Gastrocnemius medialis (tissue), 4 donors: ENCODE data around the gene DZIP1. TPM values are rescaled to one million over a fixed set of nuclear protein-coding genes. Genes with fewer than 3 reads are reported as not detected.

Source experiments
- ATAC-seq, 2 donors: fragments of 150-250 bp; one replicate each; pipeline ENCODE4 v1.9.1; 2016
- DNase-seq, 2 donors: peaks; one replicate each; pipeline ENCODE4 v3.0.0-alpha.2; 2019
- H3K27ac ChIP-seq, 4 donors: fragments of 200-600 bp; sonication (generic); 1 replicate in 1 of 4; 2 replicates in 3 of 4; pipeline ENCODE4 v1.5.1; 2016 to 2018; ENCODE audit warnings: mild to moderate bottlenecking in 2 of 4, moderate library complexity in 1 of 4
- H3K27me3 ChIP-seq, 3 donors: fragments of 200-600 bp; sonication (generic) in 2 of 3; 1 replicate in 1 of 3; 2 replicates in 2 of 3; pipeline versions ENCODE4 v1.5.1 to v1.6.0; 2016 to 2019; ENCODE audit warnings: mild to moderate bottlenecking in 1 of 3, moderate library complexity in 1 of 3
- H3K36me3 ChIP-seq, 2 donors: fragments of 200-600 bp; sonication (generic) in 1 of 2; one replicate each; pipeline ENCODE4 v1.5.1; 2017 to 2018
- H3K4me1 ChIP-seq, 2 donors: fragments of 200-600 bp; sonication (generic) in 1 of 2; one replicate each; pipeline ENCODE4 v1.5.1; 2016 to 2017; ENCODE audit warnings: mild to moderate bottlenecking in 2 of 2
- H3K4me3 ChIP-seq, 4 donors: fragments of 200-600 bp; sonication (generic) in 3 of 4; 1 replicate in 1 of 4; 2 replicates in 3 of 4; pipeline ENCODE4 v1.5.1; 2016 to 2019; ENCODE audit warnings: mild to moderate bottlenecking in 2 of 4
- H3K9me3 ChIP-seq, 3 donors: fragments of 200-600 bp; sonication (generic) in 2 of 3; 1 replicate in 1 of 3; 2 replicates in 2 of 3; pipeline ENCODE4 v1.5.1; 2016 to 2019
- POLR2A ChIP-seq, 2 donors: fragments of 450-650 bp; IDR thresholded peaks; one replicate each; pipeline ENCODE4 v1.6.1; 2017; ENCODE audit warnings: antibody characterized with exemption in 2 of 2, mild to moderate bottlenecking in 2 of 2, moderate library complexity in 2 of 2
- in situ Hi-C, 4 donors: fragments of 200-750 bp; cut with MboI; loops; one replicate each; pipeline versions ENCODE4 v1.15.0 to v1.8.0; 2017; ENCODE audit warnings: low sequenced_read_pairs in 4 of 4
- intact Hi-C: fragments of 100-400 bp; cut with DNase I; formaldehyde crosslinking; loops from one replicate; pipeline ENCODE4 v1.15.1; 2023; ENCODE audit warnings: low total_unique reads
- total RNA-seq, 4 donors: library from RNA; depleted of rRNA; stranded (reverse); fragments of >200 nt; gene quantifications; one replicate each; pipeline versions ENCODE4 v1.1.0 to v1.2.3, GENCODE V29; 2016
- TF ChIP-seq, protein P1 (sequence below), 5 experiments: fragments of 450-650 bp in 3 of 5; fragments of 200-600 bp in 2 of 5; sonication (generic) in 2 of 5; IDR thresholded peaks in 4 of 5; conservative IDR thresholded peaks in 1 of 5; 1 replicate in 4 of 5; 2 replicates in 1 of 5; pipeline ENCODE4 v1.5.1; 2016 to 2019; ENCODE audit warnings: antibody characterized with exemption in 5 of 5, mild to moderate bottlenecking in 3 of 5, moderate library complexity in 3 of 5

DZIP1 gene
- total RNA-seq, 4 donors from 2014 or later: 0.22 to 5.6 (median 2.2) TPM

DNA sequence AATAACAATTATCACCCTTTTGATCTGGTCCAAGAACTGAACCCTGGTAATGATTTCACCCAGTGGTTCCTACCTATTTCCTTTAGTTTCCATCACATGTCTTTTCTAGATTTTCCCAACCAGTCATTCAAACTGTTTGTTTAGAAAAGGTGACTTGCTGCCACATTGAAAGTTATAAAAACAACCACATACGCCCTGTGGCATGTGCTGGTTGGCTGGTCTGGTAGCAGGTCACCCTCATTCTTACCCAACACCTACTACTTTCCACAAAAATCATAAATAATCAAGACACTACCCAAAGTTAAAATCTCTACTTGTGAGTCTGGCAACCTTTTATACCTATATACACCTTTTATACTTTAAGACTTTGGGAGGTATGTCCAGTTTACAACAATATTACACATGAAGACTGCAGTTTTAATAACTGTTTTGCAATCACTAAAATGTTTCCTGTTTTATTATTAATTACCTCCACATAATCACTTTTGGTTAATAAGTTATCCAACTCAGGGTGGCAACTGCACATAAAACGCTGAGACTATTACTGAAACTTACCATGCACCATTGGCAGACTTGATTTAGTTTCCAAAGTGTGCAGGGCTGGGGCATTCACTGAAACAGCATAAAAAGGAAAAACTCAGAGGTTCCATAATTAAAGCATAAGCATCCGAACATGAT lies 38.9 kb downstream of the DZIP1 start:
- in situ Hi-C loops: no loop called here
- intact Hi-C loops: no loop called here
- ATAC-seq (no peak), DNase-seq (no peak)
- H3K27ac ChIP-seq: no peak overlapping the region
- H3K36me3 ChIP-seq: no peaks in the 10 kb centered on the region
- H3K4me3 ChIP-seq: no peak overlapping the region
- H3K4me1 ChIP-seq: no peaks in the 10 kb centered on the region
- TF ChIP-seq, protein P1, sequence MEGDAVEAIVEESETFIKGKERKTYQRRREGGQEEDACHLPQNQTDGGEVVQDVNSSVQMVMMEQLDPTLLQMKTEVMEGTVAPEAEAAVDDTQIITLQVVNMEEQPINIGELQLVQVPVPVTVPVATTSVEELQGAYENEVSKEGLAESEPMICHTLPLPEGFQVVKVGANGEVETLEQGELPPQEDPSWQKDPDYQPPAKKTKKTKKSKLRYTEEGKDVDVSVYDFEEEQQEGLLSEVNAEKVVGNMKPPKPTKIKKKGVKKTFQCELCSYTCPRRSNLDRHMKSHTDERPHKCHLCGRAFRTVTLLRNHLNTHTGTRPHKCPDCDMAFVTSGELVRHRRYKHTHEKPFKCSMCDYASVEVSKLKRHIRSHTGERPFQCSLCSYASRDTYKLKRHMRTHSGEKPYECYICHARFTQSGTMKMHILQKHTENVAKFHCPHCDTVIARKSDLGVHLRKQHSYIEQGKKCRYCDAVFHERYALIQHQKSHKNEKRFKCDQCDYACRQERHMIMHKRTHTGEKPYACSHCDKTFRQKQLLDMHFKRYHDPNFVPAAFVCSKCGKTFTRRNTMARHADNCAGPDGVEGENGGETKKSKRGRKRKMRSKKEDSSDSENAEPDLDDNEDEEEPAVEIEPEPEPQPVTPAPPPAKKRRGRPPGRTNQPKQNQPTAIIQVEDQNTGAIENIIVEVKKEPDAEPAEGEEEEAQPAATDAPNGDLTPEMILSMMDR (IDR thresholded peaks at IDR 0.05 in 4 of 5, conservative IDR thresholded peaks at IDR 0.05 in 1 of 5): no peak
- no peak for TF ChIP-seq POLR2A (IDR thresholded peaks at IDR 0.05)
- no peaks in the 10 kb centered on the region for H3K9me3 ChIP-seq
- H3K27me3 ChIP-seq: no peaks in the 10 kb centered on the region

DNA sequence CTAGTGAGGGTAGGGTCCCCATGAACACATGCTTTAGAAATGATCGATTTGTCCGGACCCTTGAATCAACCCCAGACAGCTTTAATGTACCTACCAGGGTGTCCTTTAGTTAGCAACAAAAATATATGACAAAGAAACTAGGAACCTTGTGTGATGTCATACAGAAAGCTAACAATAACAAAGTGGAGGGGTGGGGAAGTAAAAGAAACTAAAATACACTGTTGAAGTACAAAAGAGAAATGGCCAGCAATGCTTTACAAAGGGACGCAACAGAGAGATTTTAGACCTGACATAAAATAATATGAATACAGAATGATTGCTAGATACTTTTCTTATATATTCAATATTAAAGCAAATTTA lies 40.0 kb downstream of the DZIP1 start:
- Histone ChIP-seq H3K36me3 (no peaks in the 10 kb centered on the region), H3K4me1 (no peaks in the 10 kb centered on the region), H3K27ac (no peak overlapping the region), H3K9me3 (no peaks in the 10 kb centered on the region), H3K27me3 (no peaks in the 10 kb centered on the region), H3K4me3 (no peak overlapping the region)
- intact Hi-C loops (no loop called here), in situ Hi-C loops (no loop called here)
- TF ChIP-seq, protein P1 (IDR thresholded peaks at IDR 0.05 in 4 of 5, conservative IDR thresholded peaks at IDR 0.05 in 1 of 5): no peak
- TF ChIP-seq POLR2A (IDR thresholded peaks at IDR 0.05): no peak
- ATAC-seq (no peak), DNase-seq (no peak)

DNA sequence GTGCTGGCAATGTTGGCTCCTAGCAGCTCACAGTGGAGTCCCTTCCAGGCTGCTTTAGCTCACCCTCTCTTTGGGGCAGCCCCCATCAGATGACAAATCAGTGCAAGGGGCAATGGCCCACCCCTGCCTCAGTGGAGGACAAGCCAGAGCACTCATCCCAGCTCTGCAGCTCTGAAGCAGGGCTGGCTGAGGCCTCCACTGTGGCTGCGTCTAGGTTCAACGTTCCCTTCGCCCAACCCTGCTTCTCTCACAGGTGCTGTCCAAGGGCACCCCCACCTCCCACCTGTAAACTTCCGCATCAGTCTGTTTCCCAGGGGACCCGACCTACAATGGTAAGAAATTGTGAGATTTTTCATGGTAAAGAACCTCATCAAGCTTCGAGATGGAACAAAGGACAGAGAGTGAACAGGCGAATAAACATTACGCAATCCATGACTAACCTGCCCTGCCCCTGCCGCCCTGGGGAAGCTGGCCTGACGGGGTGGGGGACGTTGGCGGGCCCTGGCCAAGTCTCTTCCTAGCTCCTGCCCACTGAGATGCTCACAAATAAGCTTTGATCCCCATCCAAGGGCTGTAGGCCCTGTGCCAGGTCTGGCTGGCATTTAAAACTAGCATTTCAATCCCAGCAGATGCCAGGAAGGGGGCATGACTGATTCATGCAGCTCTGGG lies 40.5 kb downstream of the DZIP1 start:
- intact Hi-C loops: no loop called here
- Histone ChIP-seq H3K4me3 (no peak overlapping the region), H3K36me3 (no peaks in the 10 kb centered on the region), H3K27ac (no peak overlapping the region), H3K27me3 (no peaks in the 10 kb centered on the region), H3K4me1 (no peaks in the 10 kb centered on the region), H3K9me3 (no peaks in the 10 kb centered on the region)
- ATAC-seq (no peak), DNase-seq (no peak)
- in situ Hi-C loops: no loop called here
- TF ChIP-seq, protein P1 (IDR thresholded peaks at IDR 0.05 in 4 of 5, conservative IDR thresholded peaks at IDR 0.05 in 1 of 5): no peak
- no peak for TF ChIP-seq POLR2A (IDR thresholded peaks at IDR 0.05)

DNA sequence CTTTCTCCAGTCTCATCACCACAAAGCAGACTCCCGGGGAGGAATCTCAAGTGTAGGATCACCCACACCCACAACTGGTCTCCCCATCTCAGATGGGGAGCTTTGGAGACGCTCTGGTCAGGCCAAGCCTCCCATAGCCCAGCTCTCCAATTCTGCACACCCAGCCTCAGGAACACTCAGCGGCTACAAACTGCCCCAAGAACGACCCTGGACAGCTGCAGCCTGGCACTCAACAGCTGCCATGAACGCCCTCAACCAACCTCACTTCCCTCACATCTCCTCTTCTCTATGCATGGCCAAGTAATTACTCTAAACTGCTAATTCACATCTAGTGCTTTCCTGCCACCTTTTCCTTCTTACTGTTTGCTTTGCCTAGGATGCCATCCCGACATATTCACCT lies 42.6 kb downstream of the DZIP1 start:
- no peak overlapping the region for H3K4me3 ChIP-seq
- H3K9me3 ChIP-seq: no peaks in the 10 kb centered on the region
- H3K4me1 ChIP-seq: no peaks in the 10 kb centered on the region
- no peaks in the 10 kb centered on the region for H3K27me3 ChIP-seq
- no peak for TF ChIP-seq POLR2A (IDR thresholded peaks at IDR 0.05)
- TF ChIP-seq, protein P1 (IDR thresholded peaks at IDR 0.05 in 4 of 5, conservative IDR thresholded peaks at IDR 0.05 in 1 of 5): no peak
- intact Hi-C loops (no loop called here), in situ Hi-C loops (no loop called here)
- no peaks in the 10 kb centered on the region for H3K36me3 ChIP-seq
- DNase-seq (no peak), ATAC-seq (no peak)
- H3K27ac ChIP-seq: no peak overlapping the region
